Epithelial cell of esophagus (primary cell): ENCODE results near the gene SYNE1.

Experiments used
- DNase-seq: peaks from one replicate; pipeline ENCODE4 v3.0.0; 2010; ENCODE audit warnings: low read depth
- H3K4me3 ChIP-seq: 2 replicates; pipeline ENCODE4 v1.5.1; 2011; ENCODE audit warnings: mild to moderate bottlenecking, low read length, control low read depth
- TF ChIP-seq, protein P1 (sequence below): IDR thresholded peaks from 2 replicates; pipeline ENCODE4 v1.5.1; 2011; ENCODE audit warnings: low read depth, mild to moderate bottlenecking, low read length, control low read depth, inconsistent platforms; ENCODE audit not compliant: insufficient read depth; ENCODE audit errors: missing control alignments

Gene SYNE1

DNA sequence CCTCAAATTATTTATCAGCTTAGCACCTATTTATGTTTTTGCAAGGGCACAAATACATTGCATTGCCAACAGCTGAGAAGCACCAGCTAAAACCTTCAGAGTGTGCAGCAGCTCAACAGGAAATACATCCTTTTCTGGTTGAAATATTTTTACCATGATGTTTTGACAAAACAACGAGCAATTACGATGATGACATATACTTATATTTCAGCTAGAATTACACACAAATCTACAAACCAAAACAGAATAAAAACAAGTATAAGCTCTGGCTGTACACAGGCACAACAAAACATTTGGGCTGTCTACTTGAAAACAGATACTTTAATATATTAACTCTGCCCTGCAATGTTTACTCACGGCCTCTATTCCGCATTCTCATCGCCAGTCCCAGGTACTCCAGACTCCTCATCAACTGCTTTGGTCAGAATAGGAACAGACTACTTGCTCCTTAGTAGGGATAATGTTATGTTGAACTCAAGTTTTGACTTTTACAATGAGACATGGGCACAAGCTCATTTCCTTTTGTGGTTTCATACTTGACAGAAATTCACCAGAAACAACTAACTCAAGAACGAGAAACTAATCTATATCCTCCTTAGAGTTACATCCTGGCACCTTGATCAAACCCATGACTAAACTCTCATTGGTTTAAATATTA, 452.1 kb downstream of the SYNE1 start:
- no peak overlapping the region for H3K4me3 ChIP-seq
- no peak for DNase-seq
- TF ChIP-seq, protein P1, sequence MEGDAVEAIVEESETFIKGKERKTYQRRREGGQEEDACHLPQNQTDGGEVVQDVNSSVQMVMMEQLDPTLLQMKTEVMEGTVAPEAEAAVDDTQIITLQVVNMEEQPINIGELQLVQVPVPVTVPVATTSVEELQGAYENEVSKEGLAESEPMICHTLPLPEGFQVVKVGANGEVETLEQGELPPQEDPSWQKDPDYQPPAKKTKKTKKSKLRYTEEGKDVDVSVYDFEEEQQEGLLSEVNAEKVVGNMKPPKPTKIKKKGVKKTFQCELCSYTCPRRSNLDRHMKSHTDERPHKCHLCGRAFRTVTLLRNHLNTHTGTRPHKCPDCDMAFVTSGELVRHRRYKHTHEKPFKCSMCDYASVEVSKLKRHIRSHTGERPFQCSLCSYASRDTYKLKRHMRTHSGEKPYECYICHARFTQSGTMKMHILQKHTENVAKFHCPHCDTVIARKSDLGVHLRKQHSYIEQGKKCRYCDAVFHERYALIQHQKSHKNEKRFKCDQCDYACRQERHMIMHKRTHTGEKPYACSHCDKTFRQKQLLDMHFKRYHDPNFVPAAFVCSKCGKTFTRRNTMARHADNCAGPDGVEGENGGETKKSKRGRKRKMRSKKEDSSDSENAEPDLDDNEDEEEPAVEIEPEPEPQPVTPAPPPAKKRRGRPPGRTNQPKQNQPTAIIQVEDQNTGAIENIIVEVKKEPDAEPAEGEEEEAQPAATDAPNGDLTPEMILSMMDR = no peak

DNA sequence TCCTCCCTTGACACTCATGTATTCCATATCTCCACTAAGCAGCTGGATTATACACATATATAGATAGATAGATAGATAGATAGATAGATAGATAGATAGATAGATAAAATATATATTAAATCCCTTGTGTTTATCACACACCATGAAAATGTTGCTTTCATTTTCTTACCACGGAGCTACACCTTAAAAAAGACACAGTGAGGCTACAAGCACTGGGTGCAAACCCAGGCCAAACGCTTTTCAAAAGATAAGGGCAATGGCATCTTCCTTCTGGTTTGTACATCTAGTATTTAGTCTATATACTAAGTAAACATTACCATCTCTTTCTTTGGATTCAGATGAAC, 452.6 kb downstream of the SYNE1 start:
- TF ChIP-seq, protein P1 = no peak
- H3K4me3 ChIP-seq = no peak overlapping the region
- DNase-seq = no peak

DNA sequence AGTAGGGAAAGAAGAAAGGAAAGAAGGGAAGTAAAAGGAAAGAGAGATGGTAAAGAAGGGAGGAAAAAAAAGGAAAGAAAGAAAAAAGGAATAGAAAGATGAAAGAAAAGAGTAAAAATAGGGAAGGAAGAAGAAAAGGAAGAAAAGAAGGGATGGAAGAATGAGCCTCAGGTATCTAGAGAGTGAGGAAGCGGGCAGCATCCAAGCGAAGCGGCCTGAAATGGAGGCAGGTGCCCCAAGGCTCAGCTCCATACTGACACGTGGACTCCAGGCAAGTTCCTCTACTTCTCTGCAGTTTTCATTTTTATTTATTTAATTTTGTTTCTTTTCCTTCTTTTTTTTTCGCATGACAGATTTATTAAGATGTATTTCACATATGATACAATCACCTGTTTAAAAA, 456.6 kb downstream of the SYNE1 start:
- TF ChIP-seq, protein P1 = no peak
- DNase-seq = no peak
- H3K4me3 ChIP-seq = no peak overlapping the region

DNA sequence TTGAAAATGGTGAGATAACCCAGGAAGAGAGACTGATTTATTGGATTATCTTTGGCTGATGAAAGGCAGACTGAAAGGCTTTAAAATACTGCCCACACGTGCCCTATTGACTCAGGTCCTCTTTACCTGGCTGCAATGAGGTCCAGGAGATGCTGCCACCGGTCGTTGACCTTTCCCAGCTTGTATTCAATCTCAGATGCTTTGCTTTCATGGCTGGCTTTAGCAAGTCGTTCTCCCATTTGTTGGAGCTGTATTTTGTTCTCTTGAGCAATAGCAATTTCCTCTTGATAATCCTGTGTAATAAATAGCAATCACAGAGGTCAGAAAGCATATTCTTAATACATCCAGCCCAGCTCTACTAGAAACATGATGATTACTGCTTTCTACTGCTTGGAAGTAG, 460.9 kb downstream of the SYNE1 start:
- DNase-seq = no peak
- TF ChIP-seq, protein P1 = no peak
- no peak overlapping the region for H3K4me3 ChIP-seq

DNA sequence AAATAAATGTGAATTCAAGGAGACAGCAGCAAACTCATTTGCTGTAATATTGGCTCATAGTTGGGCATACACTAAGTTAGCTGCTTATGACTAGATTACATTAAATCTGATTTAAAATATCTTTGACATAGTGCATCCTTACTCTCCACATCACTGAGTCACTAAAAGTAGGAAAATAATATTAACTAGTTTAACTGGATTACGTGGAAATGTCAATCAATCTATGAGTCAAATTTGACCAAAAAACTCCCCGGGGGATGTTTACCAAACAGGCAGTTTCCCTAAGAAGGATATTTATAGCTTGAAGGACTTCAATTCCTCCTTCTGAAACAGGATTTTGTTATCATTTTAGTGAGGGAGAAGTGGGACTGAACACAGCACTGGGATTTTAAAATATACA, 463.2 kb downstream of the SYNE1 start:
- TF ChIP-seq, protein P1 = no peak
- DNase-seq = peak; percentile 71
- no peak overlapping the region for H3K4me3 ChIP-seq

DNA sequence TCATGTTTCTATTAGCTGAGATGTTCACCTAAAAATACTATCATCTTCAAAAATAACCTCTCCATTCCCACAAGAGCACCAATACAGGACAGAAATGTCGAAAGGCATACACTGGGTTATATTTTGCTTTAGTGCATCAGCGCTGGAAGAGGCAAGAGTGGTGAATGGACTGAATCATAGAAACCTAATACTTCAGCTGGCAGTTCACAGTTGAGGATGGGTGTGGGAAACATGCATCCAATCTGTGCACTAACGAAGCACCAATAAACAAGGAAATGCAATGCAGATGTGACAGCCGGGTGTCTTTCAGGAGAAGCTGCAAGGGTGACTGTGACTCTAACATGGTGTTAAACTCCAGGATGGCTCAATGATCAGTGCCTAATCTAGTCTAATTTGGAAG, 463.8 kb downstream of the SYNE1 start:
- TF ChIP-seq, protein P1 = no peak
- no peak for DNase-seq
- no peak overlapping the region for H3K4me3 ChIP-seq

DNA sequence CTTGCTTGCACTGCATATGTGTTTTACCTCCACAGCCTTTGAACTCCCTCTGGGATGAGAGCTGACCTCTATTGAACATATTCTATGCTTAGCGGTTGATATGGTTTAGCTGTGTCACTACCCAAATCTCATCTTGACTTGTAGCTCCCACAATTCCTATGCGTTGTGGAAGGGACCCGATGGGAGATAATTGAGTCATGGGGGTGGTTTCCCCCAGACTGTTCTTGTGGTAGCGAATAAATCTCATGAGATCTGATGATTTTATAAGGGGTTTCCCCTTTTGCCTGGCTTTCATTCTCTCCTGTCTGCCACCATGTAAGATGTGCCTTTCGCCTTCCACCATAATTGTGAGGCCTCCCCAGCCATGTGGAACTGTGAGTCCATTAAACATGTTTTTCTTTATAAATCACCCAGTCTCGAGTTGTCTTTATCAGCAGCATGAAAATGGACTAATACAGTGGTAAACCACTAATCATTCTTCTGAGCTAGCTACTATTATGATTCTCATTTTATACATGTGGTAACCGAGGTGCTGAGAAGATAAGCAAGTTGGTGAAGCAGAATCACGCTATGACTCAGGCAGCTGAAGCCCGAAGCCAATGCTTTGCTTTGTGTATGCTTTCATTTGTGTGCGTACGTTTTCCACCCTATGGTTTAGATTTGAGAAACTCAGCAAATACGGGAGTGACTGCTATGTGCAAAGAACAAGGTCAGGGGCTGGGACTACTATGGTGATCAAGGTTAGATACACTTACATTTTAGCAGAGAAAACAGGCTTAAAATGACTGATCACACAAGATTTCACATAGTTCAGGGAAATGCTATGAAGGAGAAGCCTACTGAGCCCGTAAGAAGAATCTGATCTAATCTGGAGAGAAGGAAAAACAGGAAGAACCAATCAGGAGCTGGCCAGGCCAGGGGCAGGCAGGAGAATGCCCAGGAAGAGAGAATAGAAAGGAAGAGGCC, 466.2 kb downstream of the SYNE1 start:
- H3K4me3 ChIP-seq = no peak overlapping the region
- TF ChIP-seq, protein P1 = no peak
- peak; percentile 7 for DNase-seq
